ENCODE data around the gene FYN. TPM values are rescaled to one million over a fixed set of nuclear protein-coding genes. Genes with fewer than 3 reads are reported as not detected.
A peak's percentile ranks its signal among the peaks of the same experiment; 100 is the strongest.

Gene FYN
- total RNA-seq = 227 and 260 TPM in 2 replicates
- long read RNA-seq, partial matches to known transcripts = 21 of 36 reads
- long read RNA-seq, other reads (novel, unspliced or antisense) = 10 of 36 reads

- Mint-ChIP-seq H3K4me1 (peaks cover 50% of the 10 kb centered on the region), H3K4me3 (peak within 1 kb of the TSS; percentile 100), H3K27me3 (ENCODE audit: low read depth) (no peaks in the 10 kb centered on the region), H3K36me3 (ENCODE audit: low read depth) (no peaks in the 10 kb centered on the region), H3K9me3 (no peaks in the 10 kb centered on the region), H3K27ac (ENCODE audit: unreplicated experiment) (peak within 1 kb of the TSS; percentile 99)
- peak; percentile 98 for DNase-seq (ENCODE audit: low read depth, low spot score)
- TF ChIP-seq, protein P1, sequence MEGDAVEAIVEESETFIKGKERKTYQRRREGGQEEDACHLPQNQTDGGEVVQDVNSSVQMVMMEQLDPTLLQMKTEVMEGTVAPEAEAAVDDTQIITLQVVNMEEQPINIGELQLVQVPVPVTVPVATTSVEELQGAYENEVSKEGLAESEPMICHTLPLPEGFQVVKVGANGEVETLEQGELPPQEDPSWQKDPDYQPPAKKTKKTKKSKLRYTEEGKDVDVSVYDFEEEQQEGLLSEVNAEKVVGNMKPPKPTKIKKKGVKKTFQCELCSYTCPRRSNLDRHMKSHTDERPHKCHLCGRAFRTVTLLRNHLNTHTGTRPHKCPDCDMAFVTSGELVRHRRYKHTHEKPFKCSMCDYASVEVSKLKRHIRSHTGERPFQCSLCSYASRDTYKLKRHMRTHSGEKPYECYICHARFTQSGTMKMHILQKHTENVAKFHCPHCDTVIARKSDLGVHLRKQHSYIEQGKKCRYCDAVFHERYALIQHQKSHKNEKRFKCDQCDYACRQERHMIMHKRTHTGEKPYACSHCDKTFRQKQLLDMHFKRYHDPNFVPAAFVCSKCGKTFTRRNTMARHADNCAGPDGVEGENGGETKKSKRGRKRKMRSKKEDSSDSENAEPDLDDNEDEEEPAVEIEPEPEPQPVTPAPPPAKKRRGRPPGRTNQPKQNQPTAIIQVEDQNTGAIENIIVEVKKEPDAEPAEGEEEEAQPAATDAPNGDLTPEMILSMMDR (conservative IDR thresholded peaks at IDR 0.05) = peak; percentile 54
Observed at GRCh38 chr6:111873178-111874024, at the start of gene FYN. TSS of gene FYN (minus strand) at chr6:111873452. CDS start at chr6:111720051, 153,401 bp downstream.

DNA sequence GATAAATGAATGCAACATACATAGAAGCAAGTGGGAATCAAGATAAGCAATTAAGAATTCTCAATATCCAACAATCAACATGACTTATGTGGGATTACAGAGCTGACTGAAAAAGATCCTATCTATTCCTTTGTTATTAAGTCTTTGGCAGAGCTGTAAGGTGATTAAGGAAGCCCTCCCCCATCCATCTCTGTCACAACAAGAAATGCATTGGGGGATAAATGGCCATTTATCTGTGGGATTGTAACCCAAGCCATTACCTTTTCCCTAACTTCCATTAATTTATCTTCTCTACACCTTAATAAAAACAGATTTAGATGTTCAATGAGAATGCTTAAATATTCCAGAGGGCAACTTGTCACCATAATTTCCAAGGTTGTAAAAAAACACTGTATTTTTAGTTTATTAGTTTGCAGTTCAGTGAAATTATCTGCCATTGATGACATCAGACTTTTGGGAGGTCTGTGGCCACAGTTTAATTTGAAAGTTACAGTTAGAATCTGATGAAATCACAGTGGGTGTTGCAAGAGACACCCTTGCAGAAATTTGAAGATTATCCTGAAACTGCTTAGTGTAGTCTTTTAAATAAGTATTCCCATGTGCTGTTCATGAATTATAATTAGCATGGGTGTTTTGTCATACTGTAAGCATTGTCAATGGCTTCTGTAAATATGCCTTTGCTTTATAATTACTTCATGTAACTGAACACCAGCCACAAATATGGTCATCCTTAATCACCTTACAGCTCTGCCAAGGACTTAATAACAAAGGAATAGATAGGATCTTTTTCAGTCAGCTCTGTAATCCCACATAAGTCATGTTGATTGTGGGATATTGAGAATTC is 49.4 kb upstream of the FYN start:
- no peaks in the 10 kb centered on the region for H3K9me3 Mint-ChIP-seq
- TF ChIP-seq, protein P1 (conservative IDR thresholded peaks at IDR 0.05) = no peak
- H3K36me3 Mint-ChIP-seq (ENCODE audit: low read depth) = no peaks in the 10 kb centered on the region
- peaks cover 21% of the 10 kb centered on the region for H3K4me1 Mint-ChIP-seq
- no peak overlapping the region for H3K27ac Mint-ChIP-seq (ENCODE audit: unreplicated experiment)
- no peak for DNase-seq (ENCODE audit: low read depth, low spot score)
- no peaks in the 10 kb centered on the region for H3K27me3 Mint-ChIP-seq (ENCODE audit: low read depth)
- no peak overlapping the region for H3K4me3 Mint-ChIP-seq

DNA sequence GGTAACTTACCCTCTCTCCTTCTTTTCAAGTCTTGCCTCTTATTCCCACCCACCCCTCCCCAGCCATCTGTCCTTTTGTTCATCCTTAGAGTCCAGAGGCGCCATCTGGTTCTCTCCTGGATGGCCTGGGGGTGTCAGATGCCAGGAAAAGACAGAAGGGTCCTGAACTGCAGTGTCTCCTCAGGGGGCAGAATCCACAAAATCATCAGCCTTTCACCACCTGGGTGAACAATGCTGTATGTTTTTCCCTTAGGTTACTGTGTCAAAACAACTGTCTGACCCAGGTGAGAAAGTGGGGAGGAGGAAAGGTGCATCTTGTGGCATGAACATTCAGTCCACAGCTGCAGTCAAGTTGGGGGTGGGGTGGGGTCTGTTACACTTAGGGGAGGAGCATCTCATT is 47.9 kb upstream of the FYN start:
- H3K4me3 Mint-ChIP-seq = no peak overlapping the region
- peak overlapping the region; percentile 37 for H3K27ac Mint-ChIP-seq (ENCODE audit: unreplicated experiment)

GRCh38 chr6:111920578-111920977 is 47.3 kb upstream of the FYN start:
- Mint-ChIP-seq H3K27ac (ENCODE audit: unreplicated experiment) (peak overlapping the region; percentile 41), H3K4me1 (peaks cover 20% of the 10 kb centered on the region), H3K4me3 (no peak overlapping the region), H3K36me3 (ENCODE audit: low read depth) (no peaks in the 10 kb centered on the region), H3K9me3 (peaks cover 9% of the 10 kb centered on the region), H3K27me3 (ENCODE audit: low read depth) (no peaks in the 10 kb centered on the region)
- DNase-seq (ENCODE audit: low read depth, low spot score) = no peak
- TF ChIP-seq, protein P1 (conservative IDR thresholded peaks at IDR 0.05) = no peak

More for the DNA sequence above, 47.9 kb upstream of the FYN start:
- Mint-ChIP-seq H3K36me3 (ENCODE audit: low read depth) (no peaks in the 10 kb centered on the region), H3K9me3 (peaks cover 9% of the 10 kb centered on the region), H3K4me1 (peaks cover 20% of the 10 kb centered on the region), H3K27me3 (ENCODE audit: low read depth) (no peaks in the 10 kb centered on the region)
- TF ChIP-seq, protein P1 (conservative IDR thresholded peaks at IDR 0.05) = no peak
- no peak for DNase-seq (ENCODE audit: low read depth, low spot score)

DNA sequence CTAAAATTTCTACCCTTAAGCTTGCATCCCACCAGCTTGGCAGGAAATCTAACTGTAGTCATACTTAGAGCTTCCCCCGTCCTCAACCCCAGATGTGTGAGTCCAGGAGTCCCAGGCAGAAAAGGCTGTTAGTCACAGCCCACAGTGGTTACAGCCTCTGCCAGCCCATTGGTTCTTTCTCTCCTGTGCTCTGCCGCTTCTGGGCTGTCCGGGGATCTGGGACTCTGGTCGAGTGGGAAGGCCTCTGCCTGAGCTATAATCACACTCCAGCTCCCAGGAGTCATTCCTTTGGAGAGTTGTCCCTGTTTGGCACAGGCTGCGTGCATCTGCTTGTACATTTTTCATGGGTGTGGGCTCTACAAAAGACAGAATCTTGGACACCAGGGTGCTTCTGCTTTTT is 45.6 kb upstream of the FYN start:
- DNase-seq (ENCODE audit: low read depth, low spot score) = no peak
- Mint-ChIP-seq H3K9me3 (peaks cover 9% of the 10 kb centered on the region), H3K4me1 (peaks cover 20% of the 10 kb centered on the region), H3K36me3 (ENCODE audit: low read depth) (no peaks in the 10 kb centered on the region), H3K27ac (ENCODE audit: unreplicated experiment) (no peak overlapping the region), H3K4me3 (no peak overlapping the region), H3K27me3 (ENCODE audit: low read depth) (no peaks in the 10 kb centered on the region)
- TF ChIP-seq, protein P1 (conservative IDR thresholded peaks at IDR 0.05) = no peak
